ENCODE data around the gene IRF2BP2. TPM values are rescaled to one million over a fixed set of nuclear protein-coding genes. Genes with fewer than 3 reads are reported as not detected.

IRF2BP2 gene
- total and polyA plus RNA-seq, 10 of the 15 experiments (the other 5 are each of a cell fraction or from before 2014, with no cell fraction given), result 7.5 to 114 (median 52.3) TPM

- TF ChIP-seq CEBPZ (IDR thresholded peaks at IDR 0.05; ENCODE audit: low read depth, low read length) (no peak), POLR2A (IDR thresholded peaks at IDR 0.05; ENCODE audit: low read depth, low read length) (no peak), CEBPB (IDR thresholded peaks at IDR 0.05; ENCODE audit: borderline replicate concordance in 1 of 2, low read depth in 2 of 2, low read length in 2 of 2) (no peak), EZH2 (IDR thresholded peaks at IDR 0.05; ENCODE audit: borderline replicate concordance, control insufficient read depth, low read depth, low read length) (no peak)
These were observed 4.1 kb upstream of the IRF2BP2 start (continued) for GRCh38 chr1:234614081-234614489.

DNA sequence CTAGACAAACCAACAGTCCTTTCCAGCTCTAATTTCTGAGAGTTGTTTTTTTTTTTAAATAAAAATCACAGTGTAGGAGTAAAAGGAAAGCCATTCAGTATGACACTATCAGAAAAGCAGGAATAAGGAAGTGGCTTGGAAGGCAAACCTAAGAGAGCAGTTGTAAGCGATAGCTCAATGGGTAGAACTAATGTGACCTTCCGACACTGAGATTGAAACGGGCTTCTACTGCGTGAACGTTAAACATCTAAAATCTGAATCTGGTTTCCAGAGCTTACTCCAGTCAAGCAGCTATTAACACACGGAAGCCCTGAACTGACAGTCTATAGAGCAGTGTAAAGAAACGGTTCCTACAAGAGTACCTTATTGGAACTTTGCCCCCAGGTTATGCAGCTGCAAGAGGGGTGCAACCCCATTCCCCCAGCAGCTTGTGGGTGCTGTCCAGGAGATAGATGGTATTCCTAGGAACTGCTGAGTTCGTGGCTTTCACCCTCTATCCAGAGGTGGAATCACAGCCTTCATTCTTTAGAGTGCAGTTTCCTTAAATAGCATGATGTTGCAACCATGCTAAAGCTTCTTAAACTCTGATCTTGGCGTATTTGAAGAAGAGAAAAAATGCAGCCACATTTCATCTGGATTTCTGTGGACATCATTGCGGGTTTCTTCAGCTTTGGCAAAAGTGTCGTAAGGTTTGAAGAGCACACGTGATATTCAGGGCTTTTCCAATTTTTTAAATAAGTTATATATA is 3.3 kb upstream of the IRF2BP2 start:
- Histone ChIP-seq H2AFZ (ENCODE audit: control insufficient read depth, low read depth, low read length) (peak overlapping the region; percentile 40), H3K27ac (ENCODE audit: control insufficient read depth, insufficient read depth) (peak overlapping the region; percentile 98), H3K9ac (ENCODE audit: control insufficient read depth, insufficient read depth, low read length) (peak overlapping the region; percentile 99), H3K79me2 (ENCODE audit: control insufficient read depth, insufficient read depth, low read length) (peaks cover 17% of the 10 kb centered on the region), H3K36me3 (ENCODE audit: control insufficient read depth in 2 of 2, insufficient read depth in 2 of 2, low read length in 1 of 2) (no peaks in the 10 kb centered on the region), H3K4me3 (peak overlapping the region; percentile 74; the same call in 1 of the 2 replicates), H4K20me1 (ENCODE audit: control insufficient read depth, insufficient read depth) (no peaks in the 10 kb centered on the region), H3K4me2 (ENCODE audit: control insufficient read depth, insufficient read depth) (peak overlapping the region; percentile 30), H3K27me3 (replicated peaks in 1 of 2; ENCODE audit: control insufficient read depth in 2 of 2, insufficient read depth in 2 of 2, low read length in 1 of 2) (no peaks in the 10 kb centered on the region), H3K9me3 (replicated peaks; ENCODE audit: control insufficient read depth, insufficient read depth, low read length) (no peaks in the 10 kb centered on the region), H3K4me1 (ENCODE audit: control insufficient read depth, insufficient read depth, low read length) (peaks cover 24% of the 10 kb centered on the region)
- POLR2A ChIA-PET, result interaction anchor here (0.6 to 6.6 kb wide), 21 partner anchors 11 to 469 kb away, joined by 3 to 73 read pairs (median 6); no protein-coding TSS in a partner anchor
- DNase-seq (ENCODE audit: low read depth, low spot score), result no peak
- SMC1A ChIA-PET (ENCODE audit: uncharacterized antibody, unreplicated experiment), result interaction anchor here (0.7 to 7.7 kb wide), 37 partner anchors 8 to 470 kb away, joined by 3 to 137 read pairs (median 8); no protein-coding TSS in a partner anchor
- peak; percentile 18 for FAIRE-seq
- WGBS (ENCODE audit: insufficient coverage, insufficient replicate concordance, low lambda C conversion rate, missing lambda C conversion rate), result 42% methylated on average over 12 of the region's 12 CpGs
- no peak for ATAC-seq
- in situ Hi-C loops (cut with MboI) (loop anchor here (5.0 kb wide), 2 partner anchors 114 to 229 kb away; no protein-coding TSS in a partner anchor), intact Hi-C loops (cut with micrococcal nuclease; ENCODE audit: unreplicated experiment) (loop anchor here (2.0 to 5.0 kb wide), 2 partner anchors 64 to 269 kb away; no protein-coding TSS in a partner anchor)
- RAD21 ChIA-PET (ENCODE audit: unreplicated experiment), result interaction anchor here (0.7 to 6.7 kb wide), 28 partner anchors 9 to 470 kb away, joined by 3 to 128 read pairs (median 5); partner anchors contain the start of gene TARBP1
- BruUV-seq (replicated peaks), result no TSS peak
- CTCF ChIA-PET, result interaction anchor here (0.6 to 3.6 kb wide), 19 partner anchors 9 to 470 kb away, joined by 3 to 13 read pairs (median 4); no protein-coding TSS in a partner anchor
- TF ChIP-seq ZNF274 (IDR thresholded peaks at IDR 0.05; ENCODE audit: insufficient read depth, insufficient read length) (no peak), ZNF687 (IDR thresholded peaks at IDR 0.05) (peak; percentile 26), SPI1 (IDR thresholded peaks at IDR 0.05; ENCODE audit: borderline replicate concordance, insufficient read depth, low read depth, low read length) (peak; percentile 62), E4F1 (IDR thresholded peaks at IDR 0.05; ENCODE audit: borderline replicate concordance, partially characterized antibody) (no peak), GATAD2B (conservative IDR thresholded peaks at IDR 0.05; ENCODE audit: low read depth) (0 out of 2 replicates have a peak, but pooled peaks have one; percentile 17), BACH1 (IDR thresholded peaks at IDR 0.05; ENCODE audit: borderline replicate concordance) (peak; percentile 71)
